GM21526 (cell line): ENCODE measurements around the gene NPY2R.

ENCODE experiments used
- ATAC-seq: cut with Tn5 transposase; IDR thresholded peaks from one replicate; pipeline ENCODE4 v1.9.1; 2021; ENCODE audit warnings: moderate library complexity; ENCODE audit not compliant: unreplicated experiment, low FRiP score

Gene NPY2R

GRCh38 chr4:155248002-155248896 lies 39.8 kb downstream of the NPY2R start:
- no peak for ATAC-seq

DNA sequence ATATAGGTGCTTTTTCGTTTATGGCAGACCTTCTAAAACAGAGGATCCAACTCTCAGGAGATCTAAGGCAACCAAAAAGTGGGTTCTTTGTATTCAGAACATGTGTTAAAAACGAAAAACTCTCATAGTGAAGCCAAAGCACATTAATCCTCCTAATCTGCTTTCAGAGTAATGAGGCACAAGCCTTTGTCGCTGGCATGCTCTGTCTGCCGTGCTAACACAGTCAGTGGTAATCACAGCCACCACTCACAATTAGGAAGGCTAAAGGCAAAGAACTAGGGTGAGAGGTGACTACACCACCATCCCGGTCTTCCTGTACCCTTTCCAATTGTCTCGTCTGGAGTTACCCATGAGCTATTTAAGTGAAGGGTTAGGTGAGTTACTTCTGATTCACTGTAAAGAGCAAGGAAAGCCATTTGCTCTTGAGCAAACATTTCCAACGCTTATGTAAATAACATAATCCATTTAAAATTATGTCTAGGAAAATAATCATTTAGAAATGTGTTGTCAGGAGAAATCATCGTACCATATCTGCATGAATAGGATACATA lies 40.7 kb downstream of the NPY2R start:
- ATAC-seq, result no peak

GRCh38 chr4:155252327-155252726 lies 43.9 kb downstream of the NPY2R start:
- ATAC-seq, result no peak

DNA sequence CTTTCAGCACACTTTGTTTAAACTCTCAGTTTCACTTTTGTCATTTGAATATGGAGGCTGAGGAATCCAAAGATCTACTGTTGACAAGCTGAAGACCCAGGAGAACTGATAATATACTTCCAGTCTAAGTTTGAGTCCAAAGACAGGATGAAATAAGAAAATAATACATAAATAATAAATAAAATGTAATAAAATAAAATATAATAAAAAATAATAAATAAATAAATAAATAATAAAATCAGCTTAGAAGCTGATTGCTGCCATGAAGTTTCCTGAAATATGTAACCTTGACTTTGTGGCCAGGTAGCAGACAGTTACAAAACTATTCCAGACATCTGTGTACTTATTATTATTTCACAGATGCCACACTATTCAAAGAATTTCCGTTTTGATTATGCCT lies 55.0 kb downstream of the NPY2R start:
- no peak for ATAC-seq

DNA sequence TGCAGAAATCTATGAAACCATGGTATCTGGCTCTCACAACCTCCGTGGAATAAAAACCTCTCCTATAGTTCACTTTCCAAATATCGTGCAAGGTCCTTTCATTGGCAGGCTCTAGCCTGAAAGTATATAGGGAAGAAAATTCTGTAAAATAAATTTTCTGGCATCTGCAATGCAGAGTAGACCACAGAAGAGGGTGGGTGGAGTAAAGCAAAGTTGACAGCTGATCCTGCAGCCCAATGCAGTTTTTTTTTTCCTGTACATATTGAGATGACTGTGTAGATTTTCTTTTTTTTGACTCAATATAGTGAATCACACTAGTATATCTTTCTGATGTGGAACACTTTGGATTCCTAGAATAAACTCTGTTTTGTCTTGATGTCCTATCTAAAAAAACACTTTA lies 56.7 kb downstream of the NPY2R start:
- no peak for ATAC-seq
